ENCODE measurements around the gene COL26A1.
"Not testable (repeated sequence)": the region's sequence is repeated elsewhere in the genome, so short reads cannot be mapped to it uniquely, and the experiment has no call there.

The COL26A1 gene

GRCh38 chr7:101502466-101503098, 139.9 kb downstream of the COL26A1 start:
- DNase-seq, result no peak

DNA sequence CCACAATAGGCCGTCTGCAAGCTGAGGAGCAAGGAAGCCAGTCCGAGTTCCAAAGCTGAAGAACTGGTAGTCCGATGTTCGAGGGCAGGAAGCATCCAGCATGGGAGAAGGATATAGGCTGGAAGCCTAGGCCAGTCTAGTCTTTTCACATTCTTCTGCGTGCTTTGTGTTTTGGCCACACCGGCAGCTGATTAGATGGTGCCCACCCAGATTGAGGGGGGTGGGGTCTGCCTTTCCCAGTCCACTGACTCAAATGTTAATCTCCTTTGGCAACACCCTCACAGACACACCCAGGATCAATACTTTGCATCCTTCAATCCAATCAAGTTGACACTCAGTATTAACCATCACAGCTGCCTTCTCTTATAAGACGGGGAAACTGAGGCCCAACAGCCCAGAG, 142.8 kb downstream of the COL26A1 start:
- DNase-seq, result not testable (repeated sequence)

DNA sequence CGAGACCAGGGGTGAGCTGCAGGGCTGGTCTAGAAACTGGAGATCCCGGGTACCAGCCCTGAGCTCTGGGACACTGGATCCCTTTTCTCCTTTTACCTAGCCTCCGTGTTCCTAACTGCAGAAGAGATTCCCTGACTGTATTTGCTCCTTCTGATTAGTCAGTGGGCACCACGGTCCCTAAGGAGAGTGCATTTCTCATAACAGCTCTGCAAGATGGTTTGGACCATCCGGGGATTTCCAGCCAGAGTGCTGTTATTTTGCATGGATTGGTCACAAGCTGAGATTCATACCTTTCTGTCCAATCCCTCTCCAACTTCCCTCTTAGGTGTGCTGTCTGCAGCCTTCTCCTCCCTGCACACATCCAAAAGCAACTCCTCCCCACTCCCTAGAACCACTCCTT, 143.9 kb downstream of the COL26A1 start:
- no peak for DNase-seq

GRCh38 chr7:101507327-101507726, 144.7 kb downstream of the COL26A1 start:
- no peak for DNase-seq

- DNase-seq, result peak; percentile 30
These were observed 145.1 kb downstream of the COL26A1 start for GRCh38 chr7:101507791-101508252.

- no peak for DNase-seq
These were observed 147.6 kb downstream of the COL26A1 start for GRCh38 chr7:101510297-101510696.

- DNase-seq, result no peak
These were observed 149.3 kb downstream of the COL26A1 start for GRCh38 chr7:101511965-101512364.

GRCh38 chr7:101516851-101517250, 154.2 kb downstream of the COL26A1 start:
- no peak for DNase-seq

DNA sequence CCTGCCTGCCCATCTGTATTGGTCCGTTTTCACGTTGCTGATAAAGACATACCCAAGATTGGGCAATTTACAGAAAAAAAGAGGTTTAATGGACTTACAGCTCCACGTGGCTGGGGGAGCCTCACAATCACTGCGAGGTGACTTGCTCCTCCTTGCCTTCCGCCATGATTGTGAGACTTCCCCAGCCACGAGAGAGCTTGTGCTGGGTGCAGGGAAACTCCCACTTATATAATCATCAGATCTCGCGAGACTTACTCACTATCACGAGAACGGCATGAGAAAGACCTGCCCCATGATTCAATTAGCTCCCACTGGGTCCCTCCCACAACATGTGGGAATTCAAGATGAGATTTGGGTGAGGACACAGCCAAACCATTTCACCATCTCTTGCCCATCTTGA, 154.6 kb downstream of the COL26A1 start:
- DNase-seq, result no peak

- DNase-seq, result no peak
These were observed 155.7 kb downstream of the COL26A1 start for GRCh38 chr7:101518336-101518735.

GRCh38 chr7:101519324-101520023, 156.8 kb downstream of the COL26A1 start:
- DNase-seq, result no peak

DNA sequence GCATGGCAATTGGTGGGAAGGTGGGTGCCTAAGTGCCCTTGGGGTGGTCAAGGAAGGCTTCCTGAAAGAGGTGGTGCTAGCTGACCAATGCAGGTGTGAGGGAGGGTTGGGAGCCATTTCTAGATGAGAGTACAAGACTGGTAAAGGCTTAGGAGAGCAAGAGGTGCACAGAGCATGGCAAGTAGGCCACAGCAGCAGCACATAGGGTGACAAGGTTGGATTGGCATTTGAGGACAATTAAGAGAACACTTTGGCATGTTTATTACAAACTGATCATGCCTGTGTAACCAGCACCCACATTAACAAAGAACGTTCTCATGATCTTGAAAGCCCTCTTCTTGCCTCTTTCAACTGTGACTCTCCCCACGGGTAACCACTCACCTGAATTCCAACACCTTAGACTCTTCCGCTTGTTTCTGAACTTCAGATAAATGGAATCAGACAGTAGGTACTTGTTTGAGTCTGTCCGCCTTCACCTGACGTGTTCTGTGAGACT, 158.8 kb downstream of the COL26A1 start:
- DNase-seq, result no peak

DNA sequence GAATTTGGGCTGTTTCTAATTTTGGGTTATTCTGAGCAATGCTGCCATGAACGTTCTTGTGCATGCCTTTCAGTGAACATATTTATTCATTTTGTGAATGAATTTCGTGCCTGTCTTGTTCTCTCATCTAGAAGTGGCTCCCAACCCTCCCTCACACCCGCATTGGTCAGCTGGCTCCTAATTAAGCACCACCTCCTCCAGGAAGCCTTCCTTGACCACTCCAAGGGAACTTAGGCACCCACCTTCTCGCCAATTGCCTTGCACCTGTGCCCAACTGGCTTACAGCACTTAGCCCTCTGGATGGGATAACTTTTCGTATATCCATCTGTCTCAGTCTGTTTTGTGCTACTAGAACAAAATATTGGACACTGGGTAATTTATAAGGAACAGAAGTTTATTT, 159.3 kb downstream of the COL26A1 start:
- no peak for DNase-seq

GRCh38 chr7:101527844-101528667, 165.4 kb downstream of the COL26A1 start:
- DNase-seq, result no peak

DNA sequence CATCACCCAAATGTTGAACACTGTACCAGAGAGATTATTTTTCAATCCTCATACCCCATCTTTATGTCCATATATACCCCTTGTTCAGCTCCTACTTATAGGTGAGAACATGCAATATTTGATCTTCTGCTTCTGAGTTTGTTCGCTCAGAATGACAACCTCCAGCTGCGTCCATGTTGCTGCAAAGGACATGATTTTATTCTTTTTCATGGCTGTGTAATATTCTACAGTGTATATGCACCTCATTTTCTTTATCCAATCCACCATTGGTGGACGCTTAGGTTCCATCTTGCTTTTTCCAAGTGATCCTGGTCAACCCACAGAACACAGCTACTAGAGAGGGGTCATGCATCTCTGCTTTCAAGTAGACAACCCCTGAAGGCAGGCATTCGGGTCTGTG, 166.9 kb downstream of the COL26A1 start:
- no peak for DNase-seq

DNA sequence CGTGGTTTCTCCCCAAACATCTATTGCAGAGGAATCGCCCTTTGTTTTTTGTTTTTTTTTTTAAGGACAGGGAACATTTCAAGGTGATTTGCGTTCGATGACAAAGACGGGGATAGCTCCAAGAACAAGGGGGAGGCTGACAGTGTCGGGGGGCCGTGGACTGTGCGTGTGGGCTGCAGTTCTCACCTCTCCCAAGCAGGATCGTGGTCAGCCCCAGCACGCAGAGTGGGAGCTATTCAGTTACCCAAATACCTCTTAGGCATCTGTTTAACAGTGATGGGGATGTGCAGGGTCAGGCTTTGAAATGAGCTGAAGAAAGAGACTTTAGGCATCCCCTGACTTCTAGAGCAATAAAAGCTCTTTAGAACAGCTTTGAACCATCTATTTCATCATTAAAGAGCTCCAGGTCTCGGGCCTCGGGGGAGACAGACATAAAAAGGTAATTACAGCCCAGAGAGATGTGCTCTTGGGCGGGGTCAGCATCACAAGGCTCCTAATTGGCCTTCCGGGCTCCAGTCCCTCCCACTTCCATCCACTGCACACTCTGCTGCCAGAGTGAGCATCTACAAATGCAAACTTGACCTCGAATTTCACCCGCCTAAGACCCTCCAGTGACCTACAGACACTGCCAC, 169.2 kb downstream of the COL26A1 start:
- no peak for DNase-seq

- no peak for DNase-seq
These were observed 169.9 kb downstream of the COL26A1 start for GRCh38 chr7:101532400-101533102.

DNA sequence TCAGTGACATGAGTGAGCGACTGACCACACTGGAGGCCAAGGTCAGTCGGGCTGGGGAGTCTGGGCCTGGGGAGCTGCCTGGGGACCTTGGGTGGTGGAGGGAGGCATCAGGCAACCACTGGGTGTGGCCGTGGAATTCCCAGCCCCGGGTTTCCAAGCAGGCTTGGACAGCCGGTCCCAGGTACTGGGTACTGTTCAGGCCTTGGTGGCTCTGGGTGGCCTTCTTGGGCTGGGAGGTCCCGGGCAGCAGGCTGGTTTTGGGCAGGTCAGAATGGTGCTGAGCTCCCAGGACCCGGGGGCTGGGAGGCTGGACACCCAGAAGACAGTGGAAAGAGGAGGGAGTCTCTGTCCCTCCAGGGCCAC, 170.4 kb downstream of the COL26A1 start:
- DNase-seq, result no peak

DNA sequence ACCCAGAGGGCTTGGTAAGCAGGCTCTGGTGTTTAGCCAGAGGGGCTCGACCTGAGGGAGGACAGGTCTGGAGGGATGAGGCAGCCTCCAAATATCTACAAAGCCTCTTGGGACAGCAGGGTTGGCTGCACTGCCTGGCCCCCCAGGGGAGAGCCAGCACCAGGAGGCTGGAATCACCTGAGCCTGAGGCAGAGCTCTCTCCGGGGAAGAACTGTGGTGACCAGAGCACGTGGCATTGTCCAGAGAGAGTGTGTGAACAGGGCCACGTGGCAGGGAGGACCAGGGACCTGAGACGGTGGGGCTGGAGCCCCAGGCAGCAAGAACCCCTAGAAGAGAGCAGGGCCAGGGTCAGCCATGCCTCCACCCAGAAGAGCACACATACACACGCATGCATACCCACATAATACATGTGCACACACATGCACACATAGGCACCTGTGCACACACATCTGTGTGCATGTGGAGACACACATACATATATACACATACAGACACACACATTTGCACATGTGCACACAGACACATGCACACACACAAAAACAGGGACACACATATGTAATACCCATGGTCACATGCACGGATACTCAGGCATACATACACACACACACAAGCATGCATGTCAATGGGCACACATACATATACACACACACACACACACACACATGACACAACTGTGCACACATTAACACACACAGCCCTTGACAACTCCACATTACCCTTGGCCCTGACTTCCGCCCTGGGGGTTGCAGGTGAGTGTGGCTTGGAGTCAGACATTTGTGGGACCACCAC, 171.5 kb downstream of the COL26A1 start:
- DNase-seq, result no peak

GRCh38 chr7:101534873-101535272, 172.2 kb downstream of the COL26A1 start:
- DNase-seq, result no peak

DNA sequence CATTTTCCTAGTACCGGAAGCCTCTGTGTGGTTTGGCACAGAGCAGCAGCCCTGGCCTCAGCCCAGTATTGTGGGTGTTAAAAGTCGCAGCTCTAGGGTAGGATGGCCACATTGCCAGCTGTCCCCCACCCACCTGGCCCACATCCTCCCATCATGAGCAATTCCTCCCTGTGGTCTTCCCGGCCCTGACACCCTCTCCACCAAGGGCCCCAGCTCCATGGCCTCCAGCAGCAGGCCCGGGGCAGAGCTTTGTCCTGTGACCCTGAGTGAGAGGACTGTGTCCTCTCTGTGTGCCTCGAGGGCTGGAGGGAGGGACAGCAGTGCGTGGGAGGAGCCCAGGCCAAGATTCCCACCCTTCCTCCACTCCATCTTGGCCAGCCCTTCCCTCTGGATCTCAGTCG, 172.7 kb downstream of the COL26A1 start:
- no peak for DNase-seq

- no peak for DNase-seq
These were observed 173.6 kb downstream of the COL26A1 start for GRCh38 chr7:101536232-101536631.
